ENCODE data around the gene KRT9. TPM values are rescaled to one million over a fixed set of nuclear protein-coding genes. Genes with fewer than 3 reads are reported as not detected.

KRT9 gene
- total RNA-seq, 6 donors from 2014 or later = not detected

DNA sequence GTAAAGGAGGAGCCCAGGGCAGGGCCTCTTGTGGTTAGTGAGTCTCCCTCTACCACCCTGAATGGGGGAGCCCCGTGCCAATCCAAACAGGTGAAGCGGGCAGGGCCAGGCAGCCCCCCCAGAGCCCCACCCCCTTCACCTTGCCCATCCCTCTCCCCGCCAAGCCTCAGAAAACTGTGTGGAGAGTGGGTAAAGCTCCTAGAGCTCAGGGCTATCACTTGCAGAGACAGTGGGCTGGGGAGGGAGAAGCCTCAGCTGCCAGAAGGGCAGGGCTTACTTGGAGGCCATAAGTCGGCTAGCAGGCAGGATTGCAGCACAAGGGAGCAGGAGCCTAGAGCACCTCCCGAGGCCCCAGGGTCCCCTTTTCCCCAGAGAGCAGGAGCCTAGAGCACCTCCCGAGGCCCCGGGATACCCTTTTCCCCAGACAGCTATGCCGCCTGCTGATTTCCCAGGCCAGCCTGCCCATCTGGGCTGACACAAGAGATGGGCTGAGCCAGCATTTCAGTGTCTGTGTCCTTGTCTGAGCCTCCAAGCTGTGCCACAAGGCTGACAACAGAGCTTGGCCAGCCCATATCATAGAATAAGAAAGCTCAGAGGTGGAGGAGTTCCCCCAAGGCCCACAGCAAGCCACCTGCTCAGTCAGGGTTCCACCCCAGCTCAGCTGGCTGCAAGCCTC, 21.6 kb upstream of the KRT9 start:
- Histone ChIP-seq H3K27me3 (no peaks in the 10 kb centered on the region), H3K4me3 (no peak overlapping the region), H3K27ac (no peak overlapping the region), H3K36me3 (no peaks in the 10 kb centered on the region), H3K4me1 (no peaks in the 10 kb centered on the region), H3K9me3 (no peaks in the 10 kb centered on the region)
- WGBS, 2 donors = 65 to 94% methylated on average over 3 to 8 of the region's 8 CpGs
- ATAC-seq (ENCODE audit: low FRiP score in 2 of 2) (no peak), DNase-seq (no peak)
- TF ChIP-seq POLR2AphosphoS5 (IDR thresholded peaks at IDR 0.05) = no peak
- TF ChIP-seq, protein P1, sequence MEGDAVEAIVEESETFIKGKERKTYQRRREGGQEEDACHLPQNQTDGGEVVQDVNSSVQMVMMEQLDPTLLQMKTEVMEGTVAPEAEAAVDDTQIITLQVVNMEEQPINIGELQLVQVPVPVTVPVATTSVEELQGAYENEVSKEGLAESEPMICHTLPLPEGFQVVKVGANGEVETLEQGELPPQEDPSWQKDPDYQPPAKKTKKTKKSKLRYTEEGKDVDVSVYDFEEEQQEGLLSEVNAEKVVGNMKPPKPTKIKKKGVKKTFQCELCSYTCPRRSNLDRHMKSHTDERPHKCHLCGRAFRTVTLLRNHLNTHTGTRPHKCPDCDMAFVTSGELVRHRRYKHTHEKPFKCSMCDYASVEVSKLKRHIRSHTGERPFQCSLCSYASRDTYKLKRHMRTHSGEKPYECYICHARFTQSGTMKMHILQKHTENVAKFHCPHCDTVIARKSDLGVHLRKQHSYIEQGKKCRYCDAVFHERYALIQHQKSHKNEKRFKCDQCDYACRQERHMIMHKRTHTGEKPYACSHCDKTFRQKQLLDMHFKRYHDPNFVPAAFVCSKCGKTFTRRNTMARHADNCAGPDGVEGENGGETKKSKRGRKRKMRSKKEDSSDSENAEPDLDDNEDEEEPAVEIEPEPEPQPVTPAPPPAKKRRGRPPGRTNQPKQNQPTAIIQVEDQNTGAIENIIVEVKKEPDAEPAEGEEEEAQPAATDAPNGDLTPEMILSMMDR (IDR thresholded peaks at IDR 0.05) = no peak
- no peak for TF ChIP-seq EP300 (IDR thresholded peaks at IDR 0.05)
- no peak for TF ChIP-seq POLR2A (IDR thresholded peaks at IDR 0.05)

DNA sequence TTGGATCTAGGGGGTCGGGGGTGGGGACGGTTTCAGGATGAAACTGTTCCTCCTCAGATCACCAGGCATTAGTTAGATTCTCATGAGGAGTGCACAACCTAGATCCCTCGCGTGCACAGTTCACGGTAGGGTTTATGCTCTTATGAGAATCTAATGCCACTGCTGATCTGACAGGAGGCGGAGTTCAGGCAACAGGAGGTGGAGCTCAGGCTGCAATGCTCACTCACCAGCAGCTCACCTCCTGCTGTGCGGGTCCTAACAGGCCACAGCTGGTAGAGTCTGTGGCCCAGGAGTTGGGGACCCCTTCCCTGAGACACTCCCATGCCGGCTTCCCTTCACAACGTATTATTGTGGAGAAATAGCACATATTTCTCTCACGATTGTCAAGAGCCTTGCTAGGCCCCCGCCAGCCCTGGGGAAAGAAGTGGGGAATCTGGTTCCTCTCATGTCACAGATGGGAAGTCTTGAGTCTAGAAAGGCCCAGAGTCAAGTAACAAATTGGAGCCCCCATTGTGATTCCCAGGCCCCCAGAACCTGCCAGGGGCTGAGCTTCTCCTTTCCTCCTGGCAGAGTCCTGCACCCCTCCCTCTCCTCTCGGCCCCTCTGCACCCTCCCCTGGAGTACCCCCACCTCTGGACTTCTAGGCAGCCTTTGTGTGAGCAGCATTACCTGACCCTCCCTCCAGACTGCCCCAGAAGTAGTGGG, 20.9 kb upstream of the KRT9 start:
- 77 to 80% methylated on average over 11 to 12 of the region's 12 CpGs for WGBS, 2 donors
- ATAC-seq (ENCODE audit: low FRiP score in 2 of 2) = no peak
- no peak overlapping the region for H3K27ac ChIP-seq

DNA sequence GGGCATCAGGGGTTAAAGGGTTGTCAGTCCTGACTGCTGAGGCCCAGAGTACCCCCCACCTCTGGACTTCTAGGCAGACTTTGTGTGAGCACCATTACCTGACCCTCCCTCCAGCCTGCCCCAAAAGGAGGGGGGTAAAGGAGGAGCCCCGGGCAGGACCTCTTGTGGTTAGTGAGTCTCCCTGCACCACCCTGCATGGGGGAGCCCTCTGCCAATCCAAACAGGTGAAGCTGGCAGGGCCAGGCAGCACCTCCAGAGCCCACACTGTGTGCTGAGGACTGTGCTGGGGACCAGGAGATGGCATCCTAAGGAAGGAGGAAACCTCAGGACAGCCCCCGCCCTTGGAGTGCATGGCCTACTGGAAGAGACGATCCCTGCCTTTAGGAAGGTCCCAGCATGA, 17.4 kb upstream of the KRT9 start:
- 62 to 71% methylated on average over 2 of the region's 3 CpGs for WGBS, 2 donors
- Histone ChIP-seq H3K9me3 (no peaks in the 10 kb centered on the region), H3K27ac (no peak overlapping the region), H3K4me1 (no peaks in the 10 kb centered on the region), H3K36me3 (no peaks in the 10 kb centered on the region), H3K4me3 (no peak overlapping the region), H3K27me3 (no peaks in the 10 kb centered on the region)
- ATAC-seq (ENCODE audit: low FRiP score in 2 of 2) = no peak
- no peak for DNase-seq
- TF ChIP-seq EP300 (IDR thresholded peaks at IDR 0.05) = no peak
- TF ChIP-seq POLR2A (IDR thresholded peaks at IDR 0.05) = no peak
- TF ChIP-seq, protein P1 (IDR thresholded peaks at IDR 0.05) = no peak
- TF ChIP-seq POLR2AphosphoS5 (IDR thresholded peaks at IDR 0.05) = no peak

More for the DNA sequence above, 20.9 kb upstream of the KRT9 start:
- Histone ChIP-seq H3K4me3 (no peak overlapping the region), H3K36me3 (no peaks in the 10 kb centered on the region), H3K27me3 (no peaks in the 10 kb centered on the region), H3K9me3 (no peaks in the 10 kb centered on the region), H3K4me1 (no peaks in the 10 kb centered on the region)
- no peak for DNase-seq
- TF ChIP-seq POLR2A (IDR thresholded peaks at IDR 0.05) = no peak
- TF ChIP-seq, protein P1 (IDR thresholded peaks at IDR 0.05) = no peak
- no peak for TF ChIP-seq EP300 (IDR thresholded peaks at IDR 0.05)
- no peak for TF ChIP-seq POLR2AphosphoS5 (IDR thresholded peaks at IDR 0.05)

DNA sequence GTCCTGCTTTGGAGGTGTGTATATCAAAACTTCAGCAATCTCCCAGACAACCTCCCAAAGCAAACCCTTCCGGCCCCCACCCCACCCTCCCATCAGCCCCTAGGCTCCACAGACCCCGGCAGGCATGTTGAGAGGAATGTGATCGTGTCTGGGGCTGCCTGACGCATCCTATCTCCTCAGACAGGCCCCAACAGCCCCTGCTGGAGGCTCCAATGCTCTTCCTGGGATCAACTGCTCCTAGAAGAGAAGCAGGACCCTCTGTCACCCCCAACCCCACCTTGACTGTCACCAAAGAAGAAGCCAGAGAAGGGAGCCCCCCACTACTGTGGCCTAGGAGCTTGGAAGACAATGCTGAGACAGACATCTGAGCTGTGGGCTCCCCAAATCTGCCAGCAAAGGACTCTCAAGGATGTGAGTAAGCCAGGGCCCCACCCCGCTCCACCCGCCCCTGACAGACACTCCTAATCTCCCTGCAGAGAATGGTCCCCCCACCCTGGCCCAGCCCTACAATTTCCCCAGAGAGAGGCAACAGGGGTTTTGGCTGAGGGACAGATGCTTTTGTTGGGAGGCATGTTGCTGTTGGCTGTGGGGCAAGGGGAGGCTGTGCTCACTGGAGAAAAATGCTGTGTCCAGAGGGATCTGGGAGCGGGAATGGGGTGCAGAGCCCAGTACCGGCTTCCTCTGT, 16.4 kb upstream of the KRT9 start:
- DNase-seq = no peak
- Histone ChIP-seq H3K4me1 (no peaks in the 10 kb centered on the region), H3K9me3 (no peaks in the 10 kb centered on the region), H3K4me3 (no peak overlapping the region), H3K27ac (no peak overlapping the region), H3K27me3 (no peaks in the 10 kb centered on the region), H3K36me3 (no peaks in the 10 kb centered on the region)
- TF ChIP-seq EP300 (IDR thresholded peaks at IDR 0.05) (no peak), POLR2A (IDR thresholded peaks at IDR 0.05) (no peak), POLR2AphosphoS5 (IDR thresholded peaks at IDR 0.05) (no peak)
- TF ChIP-seq, protein P1 (IDR thresholded peaks at IDR 0.05) = no peak
- no peak for ATAC-seq (ENCODE audit: low FRiP score in 2 of 2)
- WGBS, 2 donors = 76 to 82% methylated on average over 4 to 7 of the region's 8 CpGs

Measured in upper lobe of left lung (tissue), 6 donors.